Mucosa of stomach (tissue), 1 donor: ENCODE data around the gene KAT2A.

ENCODE experiments used
- H3K27me3 ChIP-seq: one replicate; pipeline ENCODE4 v1.7.0; 2013; ENCODE audit warnings: mild to moderate bottlenecking, low read length; ENCODE audit not compliant: control insufficient read depth, insufficient read depth
- H3K36me3 ChIP-seq: one replicate; pipeline ENCODE4 v1.7.0; 2013; ENCODE audit warnings: low read length; ENCODE audit not compliant: control insufficient read depth, insufficient read depth
- H3K4me1 ChIP-seq: one replicate; pipeline ENCODE4 v1.7.0; 2013; ENCODE audit warnings: mild to moderate bottlenecking, low read length; ENCODE audit not compliant: control insufficient read depth, insufficient read depth
- H3K4me3 ChIP-seq: one replicate; pipeline ENCODE4 v1.7.0; 2013; ENCODE audit warnings: low read length
- H3K9ac ChIP-seq: one replicate; pipeline ENCODE4 v1.7.0; 2013; ENCODE audit warnings: mild to moderate bottlenecking, low read length, moderate library complexity
- H3K9me3 ChIP-seq: one replicate; pipeline ENCODE4 v1.7.0; 2013; ENCODE audit warnings: mild to moderate bottlenecking, low read length, moderate library complexity; ENCODE audit not compliant: control insufficient read depth
- donor health status: Pancreatic carcinoma.

Gene KAT2A

DNA sequence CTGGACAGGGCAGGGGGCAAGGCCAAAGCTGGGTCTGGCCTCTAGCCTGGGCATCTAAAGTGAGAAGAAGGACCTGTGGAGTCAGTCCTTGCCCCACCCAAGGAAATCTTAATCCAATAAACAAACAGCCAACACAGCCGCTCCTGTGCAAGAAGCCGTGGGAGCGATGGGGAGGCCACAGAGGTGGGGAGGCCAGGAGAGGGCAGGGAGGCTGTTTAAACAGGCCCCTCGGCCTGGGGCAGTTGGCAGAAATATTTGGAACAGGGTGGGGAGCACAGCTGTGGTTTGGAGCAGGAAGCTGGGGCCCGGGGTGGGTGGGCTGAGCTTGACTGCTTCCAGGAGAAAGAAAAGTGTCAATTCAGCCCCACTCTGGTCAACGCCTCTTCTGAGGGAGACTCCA is 28.2 kb downstream of the KAT2A start:
- peaks cover 33% of the 10 kb centered on the region for H3K27me3 ChIP-seq

DNA sequence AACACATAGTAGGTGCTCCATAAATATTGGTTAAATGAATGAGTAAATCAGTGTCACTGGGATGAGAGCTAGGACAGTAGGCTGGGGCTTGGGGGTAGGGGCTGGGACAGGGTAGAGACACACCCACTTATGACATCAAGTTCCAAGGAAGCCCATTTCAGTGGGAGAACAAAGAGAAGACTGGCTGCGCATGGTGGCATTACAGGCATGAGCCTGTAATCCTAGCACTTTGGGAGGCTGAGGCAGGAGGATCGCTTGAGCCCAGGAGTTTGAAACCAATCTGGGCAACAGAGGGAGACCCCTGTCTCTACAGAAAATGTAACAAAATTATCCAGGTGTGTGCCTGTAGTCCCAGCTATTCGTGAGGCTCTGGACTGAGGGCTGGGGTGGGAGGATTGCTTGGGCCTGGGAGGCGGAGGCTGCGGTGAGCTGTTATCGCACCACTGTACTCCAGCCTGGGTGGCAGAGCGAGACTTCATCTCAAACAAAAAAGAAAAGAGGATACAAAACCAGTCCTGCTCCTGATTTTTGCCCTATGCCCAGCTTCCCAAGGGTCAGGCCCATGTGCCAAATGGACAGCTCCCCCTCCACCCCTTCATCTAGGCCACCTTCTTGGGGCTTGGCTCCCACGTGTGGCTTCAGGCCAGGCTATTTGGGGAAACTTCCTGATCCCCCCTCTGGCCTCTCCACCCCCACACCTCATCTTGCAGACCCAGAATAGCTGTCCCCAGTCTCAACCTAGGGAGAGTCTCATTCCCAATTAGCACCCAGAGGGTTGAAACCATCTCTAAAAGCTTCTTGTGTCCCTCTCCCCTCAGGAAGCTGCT is 30.0 kb downstream of the KAT2A start:
- H3K4me3 ChIP-seq, result no peak overlapping the region
- H3K9ac ChIP-seq, result no peak overlapping the region
- H3K27me3 ChIP-seq, result peaks cover 15% of the 10 kb centered on the region
- peaks cover 5% of the 10 kb centered on the region for H3K4me1 ChIP-seq
- H3K36me3 ChIP-seq, result no peaks in the 10 kb centered on the region
- H3K9me3 ChIP-seq, result no peaks in the 10 kb centered on the region

More for the DNA sequence above, 28.2 kb downstream of the KAT2A start:
- Histone ChIP-seq H3K36me3 (no peaks in the 10 kb centered on the region), H3K9me3 (no peaks in the 10 kb centered on the region), H3K9ac (no peak overlapping the region), H3K4me1 (peaks cover 11% of the 10 kb centered on the region), H3K4me3 (no peak overlapping the region)

DNA sequence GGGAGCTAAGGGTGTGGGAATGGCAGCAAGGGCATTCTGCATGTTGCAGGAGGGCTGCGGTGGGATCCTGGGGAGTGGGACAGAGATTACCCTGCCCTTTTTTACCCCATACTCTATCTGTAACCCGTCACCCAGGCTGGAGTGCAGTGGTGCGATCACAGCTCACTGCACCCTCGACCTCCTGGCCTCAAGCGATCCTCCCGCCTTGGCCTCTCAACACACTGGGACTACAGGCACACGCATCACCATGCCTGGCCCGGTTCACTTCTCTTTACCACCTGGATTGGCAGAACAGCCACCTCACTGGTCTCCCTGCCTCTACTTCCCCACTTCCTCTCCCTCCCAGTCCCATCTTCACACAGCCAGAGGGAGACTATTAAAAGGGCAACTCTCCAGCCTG is 32.4 kb downstream of the KAT2A start:
- no peak overlapping the region for H3K4me3 ChIP-seq

DNA sequence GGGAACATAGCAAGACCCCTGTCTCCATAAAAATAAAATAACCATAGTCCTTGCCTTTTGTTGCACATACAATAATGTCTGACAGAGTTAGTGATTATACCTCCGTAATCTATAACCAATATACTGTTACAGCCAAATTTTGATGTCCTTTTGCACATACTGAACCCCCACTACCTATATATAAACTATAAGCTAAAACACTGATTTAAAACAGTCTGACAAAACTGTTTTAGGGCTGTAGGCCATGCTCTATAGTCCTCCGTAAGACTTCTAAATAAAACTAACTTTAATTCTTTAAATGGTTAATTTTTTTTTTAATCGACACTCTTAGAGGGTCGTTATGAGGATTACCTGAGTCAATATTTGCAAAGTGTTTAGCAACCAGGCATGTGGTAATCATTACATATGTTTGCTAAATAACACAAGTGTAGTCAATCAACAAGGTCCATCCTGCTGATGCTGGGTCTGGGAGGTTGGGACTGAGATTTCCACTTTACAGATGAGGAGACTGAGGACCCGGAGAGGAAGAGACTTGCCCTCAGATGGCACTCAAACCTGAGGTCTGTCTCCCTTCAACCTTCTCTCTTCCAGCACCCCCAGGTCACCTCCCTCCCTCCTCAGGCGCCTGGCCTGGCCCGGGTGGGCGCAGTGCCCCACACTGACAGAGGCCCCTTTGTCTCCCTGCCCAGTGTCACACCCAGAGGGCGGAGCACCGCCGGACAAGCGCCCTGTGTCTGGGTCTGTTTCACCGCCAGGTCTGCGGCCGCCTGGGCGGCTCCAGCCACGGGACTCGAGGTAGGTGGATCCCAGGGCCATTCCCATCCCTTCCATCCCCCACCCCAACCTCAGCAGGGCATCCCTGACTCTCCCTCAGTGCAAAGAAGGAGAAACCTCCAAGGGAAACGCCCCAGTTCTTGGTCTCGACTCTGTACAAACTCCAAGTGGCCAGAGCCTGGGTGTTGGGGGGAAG is 33.1 kb downstream of the KAT2A start:
- H3K36me3 ChIP-seq, result no peaks in the 10 kb centered on the region
- H3K27me3 ChIP-seq, result peaks cover 7% of the 10 kb centered on the region
- peaks cover 5% of the 10 kb centered on the region for H3K4me1 ChIP-seq
- no peak overlapping the region for H3K4me3 ChIP-seq
- H3K9me3 ChIP-seq, result no peaks in the 10 kb centered on the region
- no peak overlapping the region for H3K9ac ChIP-seq

More for the DNA sequence above, 32.4 kb downstream of the KAT2A start:
- Histone ChIP-seq H3K27me3 (peaks cover 7% of the 10 kb centered on the region), H3K4me1 (peaks cover 5% of the 10 kb centered on the region), H3K36me3 (no peaks in the 10 kb centered on the region), H3K9ac (no peak overlapping the region), H3K9me3 (no peaks in the 10 kb centered on the region)

- no peaks in the 10 kb centered on the region for H3K9me3 ChIP-seq
- peaks cover 5% of the 10 kb centered on the region for H3K4me1 ChIP-seq
- no peaks in the 10 kb centered on the region for H3K36me3 ChIP-seq
- no peak overlapping the region for H3K4me3 ChIP-seq
- no peak overlapping the region for H3K9ac ChIP-seq
- peaks cover 7% of the 10 kb centered on the region for H3K27me3 ChIP-seq
These were observed 34.0 kb downstream of the KAT2A start for GRCh38 chr17:42087042-42087701.

DNA sequence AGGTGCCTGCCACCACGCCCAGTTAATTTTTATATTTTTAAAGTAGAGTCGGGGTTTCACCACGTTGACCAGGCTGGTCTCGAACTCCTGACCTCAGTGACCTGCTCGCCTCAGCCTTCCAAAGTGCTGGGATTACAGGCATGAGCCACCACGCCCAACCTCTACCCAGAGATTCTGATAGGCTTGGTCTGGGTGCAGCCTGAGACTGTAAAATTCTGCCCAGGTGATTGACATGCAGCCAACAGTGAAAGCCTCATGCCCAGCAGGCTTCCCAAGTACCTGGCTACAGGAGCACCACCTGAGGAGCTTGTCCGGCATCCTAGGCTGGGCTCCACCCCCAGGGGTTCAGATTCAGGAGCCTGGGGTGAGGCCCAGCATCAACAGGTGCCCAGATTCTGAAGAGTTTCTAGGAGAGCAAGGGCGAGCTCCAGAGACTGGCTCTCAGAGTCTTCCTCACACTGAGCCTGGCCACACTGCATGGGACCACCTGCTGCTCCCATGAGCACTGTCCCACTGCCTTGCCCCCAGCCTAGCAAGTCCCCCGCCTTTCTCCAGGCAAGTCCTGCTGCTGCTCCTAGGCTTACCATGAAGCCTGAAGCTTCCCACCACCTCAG is 39.5 kb downstream of the KAT2A start:
- H3K9me3 ChIP-seq, result no peaks in the 10 kb centered on the region
- no peak overlapping the region for H3K4me3 ChIP-seq
- H3K9ac ChIP-seq, result no peak overlapping the region
- no peaks in the 10 kb centered on the region for H3K36me3 ChIP-seq
- H3K27me3 ChIP-seq, result no peaks in the 10 kb centered on the region
- H3K4me1 ChIP-seq, result no peaks in the 10 kb centered on the region

DNA sequence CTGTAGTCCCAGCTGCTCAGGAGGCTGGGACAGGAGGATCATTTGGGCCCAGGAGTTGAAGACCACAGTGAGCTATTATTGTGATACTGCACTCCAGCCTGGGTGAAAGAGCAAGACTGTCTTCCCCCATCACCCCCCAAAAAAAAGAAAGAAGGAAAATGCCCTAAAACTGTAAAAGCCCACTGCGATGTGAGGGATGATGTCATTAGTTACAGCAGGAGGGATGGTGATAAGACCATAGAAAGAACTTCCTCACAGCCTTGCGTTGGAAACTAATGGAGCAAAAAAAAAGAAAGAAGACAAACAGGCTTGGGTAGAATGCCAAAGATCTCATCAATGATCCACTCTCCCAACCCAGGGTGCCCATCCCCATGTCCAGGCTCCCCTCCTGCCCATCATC is 41.6 kb downstream of the KAT2A start:
- Histone ChIP-seq H3K36me3 (no peaks in the 10 kb centered on the region), H3K9me3 (no peaks in the 10 kb centered on the region), H3K9ac (no peak overlapping the region), H3K27me3 (no peaks in the 10 kb centered on the region), H3K4me1 (no peaks in the 10 kb centered on the region), H3K4me3 (no peak overlapping the region)

- no peaks in the 10 kb centered on the region for H3K36me3 ChIP-seq
- H3K9me3 ChIP-seq, result no peaks in the 10 kb centered on the region
- no peak overlapping the region for H3K4me3 ChIP-seq
- H3K27me3 ChIP-seq, result peaks cover 4% of the 10 kb centered on the region
- H3K4me1 ChIP-seq, result no peaks in the 10 kb centered on the region
- no peak overlapping the region for H3K9ac ChIP-seq
These were observed 42.6 kb downstream of the KAT2A start for GRCh38 chr17:42078396-42079043.

GRCh38 chr17:42077755-42078154 is 43.4 kb downstream of the KAT2A start:
- Histone ChIP-seq H3K9me3 (no peaks in the 10 kb centered on the region), H3K9ac (no peak overlapping the region), H3K27me3 (peaks cover 11% of the 10 kb centered on the region), H3K4me1 (peaks cover under 1% of the 10 kb centered on the region), H3K36me3 (no peaks in the 10 kb centered on the region), H3K4me3 (no peak overlapping the region)

DNA sequence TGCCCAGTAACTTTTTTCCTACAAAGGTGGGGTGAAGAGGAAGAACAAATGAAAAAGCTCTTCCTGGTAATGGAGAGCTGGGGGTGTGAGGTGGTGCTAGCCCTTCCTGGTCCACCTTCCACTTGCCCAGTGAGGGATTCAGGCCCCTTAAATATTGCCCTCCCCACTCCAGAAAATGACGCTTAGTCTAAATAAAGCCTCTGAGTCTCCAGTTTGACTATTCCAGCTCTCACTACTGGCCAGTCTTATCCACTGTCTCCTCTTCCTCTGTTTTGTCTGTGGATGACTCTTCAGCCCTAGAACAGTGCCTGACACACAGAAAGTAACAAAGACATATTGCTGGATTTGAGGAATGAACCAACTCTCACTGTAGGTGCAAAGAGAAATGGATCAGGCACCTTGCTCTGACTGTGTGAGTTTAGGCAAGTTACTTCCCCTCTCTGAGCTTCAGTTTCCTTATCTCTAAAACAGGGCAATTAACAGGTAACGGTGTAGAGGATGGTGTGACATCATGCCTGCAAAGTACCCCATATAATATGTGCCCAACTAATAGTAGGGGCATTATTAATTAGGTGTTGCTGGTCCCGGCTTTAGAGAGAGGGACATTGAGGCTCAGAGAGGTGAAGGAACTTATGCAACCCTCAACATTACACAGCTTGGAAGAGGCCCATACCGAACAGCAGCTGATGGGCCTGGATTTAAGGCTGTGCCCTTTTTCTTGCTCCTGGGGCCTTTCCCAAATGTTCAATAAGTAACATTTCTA is 44.2 kb downstream of the KAT2A start:
- Histone ChIP-seq H3K4me3 (no peak overlapping the region), H3K9me3 (no peaks in the 10 kb centered on the region), H3K4me1 (peaks cover 8% of the 10 kb centered on the region), H3K9ac (no peak overlapping the region), H3K36me3 (no peaks in the 10 kb centered on the region), H3K27me3 (peaks cover 19% of the 10 kb centered on the region)

DNA sequence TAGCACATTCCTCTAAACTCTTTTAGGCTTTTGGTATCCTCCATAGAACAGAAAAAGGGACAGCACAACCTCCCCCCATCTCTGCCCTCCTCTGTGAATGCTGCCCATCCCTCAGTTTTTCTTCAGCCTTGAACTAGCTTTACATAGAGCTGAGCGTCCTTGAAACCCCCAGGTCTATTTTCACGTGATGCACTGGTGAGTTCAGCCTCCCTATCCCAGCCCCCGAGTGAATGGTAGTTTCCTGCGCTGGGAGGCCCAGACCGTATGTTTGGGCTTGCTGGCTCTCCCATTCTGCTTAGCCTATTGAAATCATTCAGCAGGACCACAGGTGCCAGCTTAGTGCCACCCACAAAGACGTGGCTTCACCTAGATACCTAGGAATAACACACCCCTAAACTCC is 45.4 kb downstream of the KAT2A start:
- no peak overlapping the region for H3K9ac ChIP-seq
- no peak overlapping the region for H3K4me3 ChIP-seq
- peaks cover 8% of the 10 kb centered on the region for H3K4me1 ChIP-seq
- H3K9me3 ChIP-seq, result no peaks in the 10 kb centered on the region
- H3K27me3 ChIP-seq, result peaks cover 31% of the 10 kb centered on the region
- H3K36me3 ChIP-seq, result no peaks in the 10 kb centered on the region
